HCT116 (cell line): Measurements from ENCODE around the gene PANX2. TPM values are rescaled to one million over a fixed set of nuclear protein-coding genes. Genes with fewer than 3 reads are reported as not detected.

ENCODE experiments used
- CTCF ChIP-seq, 3 experiments: fragments of 200-600 bp in 1 of 3; sonication (generic) in 1 of 3; IDR thresholded peaks in 2 of 3; conservative IDR thresholded peaks in 1 of 3; 2 replicates each; pipeline ENCODE4 v1.5.1; 2012 to 2017; ENCODE audit warnings: low read depth in 2 of 3, low read length in 2 of 3, antibody characterized with exemption in 1 of 3, borderline replicate concordance in 1 of 3, control low read depth in 1 of 3, mild to moderate bottlenecking in 1 of 3, mixed read lengths in 1 of 3, mixed run types in 1 of 3, moderate library complexity in 1 of 3; ENCODE audit not compliant: insufficient read depth in 1 of 3
- POLR2A ChIP-seq: IDR thresholded peaks from 2 replicates; pipeline ENCODE4 v1.7.0; 2011; ENCODE audit warnings: borderline replicate concordance; ENCODE audit not compliant: insufficient read depth, insufficient read length; ENCODE audit errors: extremely low read depth
- RAD21 ChIP-seq: IDR thresholded peaks from 2 replicates; pipeline ENCODE4 v1.6.1; 2012; ENCODE audit warnings: low read depth, mild to moderate bottlenecking
- SIN3A ChIP-seq: IDR thresholded peaks from 2 replicates; pipeline ENCODE4 v1.6.1; 2012; ENCODE audit warnings: low read depth
- TCF7L2 ChIP-seq: IDR thresholded peaks from 2 replicates; pipeline ENCODE4 v1.7.0; 2011; ENCODE audit warnings: borderline replicate concordance, inconsistent platforms; ENCODE audit not compliant: insufficient read depth, insufficient read length; ENCODE audit errors: extremely low read depth
- ZFX ChIP-seq: fragments of 450-650 bp; IDR thresholded peaks from 2 replicates; pipeline ENCODE4 v1.6.1; 2017
- total RNA-seq: library from RNA; stranded (reverse); gene quantifications from one replicate; pipeline ENCODE4 v1.2.1, GENCODE V29; 2021; ENCODE audit not compliant: unreplicated experiment
- TF ChIP-seq, protein P1 (sequence below): IDR thresholded peaks from 2 replicates; pipeline ENCODE4 v1.6.1; 2011; ENCODE audit warnings: mild to moderate bottlenecking, low read length, moderate library complexity; ENCODE audit not compliant: insufficient replicate concordance; ENCODE audit errors: extremely low read depth

Gene PANX2
- total RNA-seq, 1 experiment from 2014 or later = 8.0 TPM

GRCh38 chr22:50148991-50149721, 21.4 kb upstream of the PANX2 start (continued):
- TF ChIP-seq, protein P1, sequence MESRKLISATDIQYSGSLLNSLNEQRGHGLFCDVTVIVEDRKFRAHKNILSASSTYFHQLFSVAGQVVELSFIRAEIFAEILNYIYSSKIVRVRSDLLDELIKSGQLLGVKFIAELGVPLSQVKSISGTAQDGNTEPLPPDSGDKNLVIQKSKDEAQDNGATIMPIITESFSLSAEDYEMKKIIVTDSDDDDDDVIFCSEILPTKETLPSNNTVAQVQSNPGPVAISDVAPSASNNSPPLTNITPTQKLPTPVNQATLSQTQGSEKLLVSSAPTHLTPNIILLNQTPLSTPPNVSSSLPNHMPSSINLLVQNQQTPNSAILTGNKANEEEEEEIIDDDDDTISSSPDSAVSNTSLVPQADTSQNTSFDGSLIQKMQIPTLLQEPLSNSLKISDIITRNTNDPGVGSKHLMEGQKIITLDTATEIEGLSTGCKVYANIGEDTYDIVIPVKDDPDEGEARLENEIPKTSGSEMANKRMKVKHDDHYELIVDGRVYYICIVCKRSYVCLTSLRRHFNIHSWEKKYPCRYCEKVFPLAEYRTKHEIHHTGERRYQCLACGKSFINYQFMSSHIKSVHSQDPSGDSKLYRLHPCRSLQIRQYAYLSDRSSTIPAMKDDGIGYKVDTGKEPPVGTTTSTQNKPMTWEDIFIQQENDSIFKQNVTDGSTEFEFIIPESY = no peak
- TF ChIP-seq CTCF (IDR thresholded peaks at IDR 0.05 in 2 of 3, conservative IDR thresholded peaks at IDR 0.05 in 1 of 3; ENCODE audit: borderline replicate concordance in 1 of 3, insufficient read depth in 1 of 3, low read depth in 2 of 3, low read length in 2 of 3) = peak; percentile 91 to 94 (median 93)
- TF ChIP-seq RAD21 = peak; percentile 97
- TF ChIP-seq TCF7L2 = no peak
- TF ChIP-seq SIN3A = 0 out of 2 replicates have a peak, but pooled peaks have one; percentile 41
- TF ChIP-seq ZFX = no peak
- TF ChIP-seq POLR2A = no peak
